ENCODE results near the gene CLEC3A.

GRCh38 chr16:77975942-77976341 is 46.4 kb upstream of the CLEC3A start:
- TF ChIP-seq CTCF (IDR thresholded peaks at IDR 0.05; ENCODE audit: insufficient read depth, low read depth, low read length) (no peak), EZH2 (IDR thresholded peaks at IDR 0.05; ENCODE audit: insufficient read depth, low read length) (no peak)
